GM15510 (cell line): ENCODE data around the gene VAMP4.

Experiments
- POLR2A ChIP-seq: IDR thresholded peaks from 3 replicates; pipeline ENCODE4 v1.6.1; 2011; ENCODE audit warnings: borderline replicate concordance; ENCODE audit not compliant: insufficient read length; ENCODE audit errors: extremely low read depth

The VAMP4 gene

GRCh38 chr1:171670739-171671138, 71.1 kb downstream of the VAMP4 start:
- no peak for TF ChIP-seq POLR2A

- no peak for TF ChIP-seq POLR2A
These were observed 73.5 kb downstream of the VAMP4 start for GRCh38 chr1:171668372-171668771.

- no peak for TF ChIP-seq POLR2A
These were observed 75.6 kb downstream of the VAMP4 start for GRCh38 chr1:171666114-171666769.

- TF ChIP-seq POLR2A: no peak
These were observed 76.9 kb downstream of the VAMP4 start for GRCh38 chr1:171664976-171665375.

DNA sequence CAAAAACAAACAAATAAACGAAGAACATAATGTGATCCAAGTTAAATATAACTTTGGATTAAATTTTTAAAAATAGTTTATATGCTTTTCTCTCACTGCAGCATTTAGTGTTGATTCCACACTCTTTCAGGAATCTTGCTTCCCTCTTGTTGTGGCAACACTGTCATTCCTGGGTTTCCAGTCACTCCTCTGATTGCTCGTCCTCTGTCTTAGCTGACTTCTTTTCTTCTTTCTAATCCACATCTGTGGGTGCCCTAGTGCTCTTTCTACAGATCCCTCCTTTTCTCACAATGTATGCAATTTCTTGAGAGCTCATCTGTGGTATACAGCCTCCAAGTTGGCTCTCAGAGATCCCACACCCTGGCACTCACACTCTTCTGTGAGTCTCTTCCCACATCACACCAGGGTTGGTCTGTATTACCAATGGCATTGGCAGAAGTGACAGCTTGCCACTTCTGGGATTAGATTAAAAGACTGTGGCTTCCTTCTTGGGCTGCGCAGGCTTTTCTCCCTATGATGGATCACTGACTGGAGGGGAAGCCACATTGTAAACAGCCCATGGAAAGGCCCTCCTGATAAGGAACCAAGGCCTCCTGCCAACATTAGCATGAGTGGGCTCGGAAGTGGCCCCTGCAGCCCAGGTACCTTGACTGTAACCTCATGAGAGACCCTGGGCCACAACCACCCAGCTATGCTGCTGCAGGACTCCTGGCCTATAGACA, 77.8 kb downstream of the VAMP4 start:
- TF ChIP-seq POLR2A: no peak

DNA sequence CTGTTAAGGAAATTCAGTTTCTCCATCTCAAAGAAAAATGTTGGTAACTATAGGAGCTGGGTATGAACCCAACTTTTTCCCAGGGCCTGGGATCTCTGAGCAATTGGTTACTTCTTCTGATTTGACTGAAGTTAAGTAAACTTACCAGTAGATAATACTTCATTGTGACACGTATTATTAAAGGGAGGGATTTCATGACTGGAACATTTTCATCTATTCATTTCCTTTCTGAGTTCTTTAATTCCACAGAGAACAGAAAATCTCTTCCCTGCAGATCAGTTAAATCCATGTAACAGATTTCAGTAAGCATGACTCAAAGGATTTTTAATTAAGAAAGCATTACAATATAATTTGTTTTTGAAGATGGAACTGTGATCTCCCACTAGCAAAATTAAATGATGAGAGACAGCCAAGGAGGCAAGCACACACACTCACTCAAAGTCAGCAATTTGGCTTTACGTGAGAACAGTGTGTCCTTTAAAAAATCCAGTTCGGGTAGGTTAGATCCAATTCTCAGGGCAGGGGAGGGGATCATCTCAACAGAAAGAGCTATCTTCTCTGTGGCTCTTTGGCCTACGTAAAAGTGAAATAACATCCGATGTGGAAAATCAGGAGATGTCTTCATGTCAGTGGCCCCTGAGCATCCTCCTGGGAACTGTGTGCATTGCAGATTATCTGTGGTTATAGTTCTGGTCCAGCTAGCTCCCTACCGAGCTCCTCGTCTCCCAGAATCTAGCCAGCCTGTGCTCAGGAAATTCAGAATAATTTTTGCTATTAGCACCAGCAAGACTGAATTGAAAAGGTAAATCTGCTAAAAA, 78.6 kb downstream of the VAMP4 start:
- no peak for TF ChIP-seq POLR2A

- TF ChIP-seq POLR2A: no peak
These were observed 80.7 kb downstream of the VAMP4 start for GRCh38 chr1:171661076-171661650.

DNA sequence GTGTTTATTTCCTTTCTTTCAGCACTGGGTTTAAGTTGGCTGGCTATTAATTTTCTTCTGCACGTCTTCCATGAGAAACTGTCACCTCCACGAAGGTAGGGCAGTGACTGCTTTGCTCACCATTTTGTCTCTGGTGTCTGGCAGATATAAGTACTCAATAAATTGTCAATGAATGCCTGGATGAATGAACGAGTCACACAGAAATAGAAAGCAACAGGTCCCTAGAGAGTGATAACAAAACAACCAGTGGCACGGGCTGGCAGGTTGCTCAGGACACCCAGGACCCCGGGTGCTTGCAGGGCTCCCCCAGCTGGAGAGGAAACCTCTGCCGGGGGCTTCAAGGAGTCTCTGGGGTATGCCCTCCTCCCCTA, 86.1 kb downstream of the VAMP4 start:
- TF ChIP-seq POLR2A: no peak

GRCh38 chr1:171654942-171655745, 86.7 kb downstream of the VAMP4 start:
- no peak for TF ChIP-seq POLR2A

GRCh38 chr1:171654201-171654941, 87.5 kb downstream of the VAMP4 start:
- no peak for TF ChIP-seq POLR2A

- no peak for TF ChIP-seq POLR2A
These were observed 88.1 kb downstream of the VAMP4 start for GRCh38 chr1:171653796-171654195.

DNA sequence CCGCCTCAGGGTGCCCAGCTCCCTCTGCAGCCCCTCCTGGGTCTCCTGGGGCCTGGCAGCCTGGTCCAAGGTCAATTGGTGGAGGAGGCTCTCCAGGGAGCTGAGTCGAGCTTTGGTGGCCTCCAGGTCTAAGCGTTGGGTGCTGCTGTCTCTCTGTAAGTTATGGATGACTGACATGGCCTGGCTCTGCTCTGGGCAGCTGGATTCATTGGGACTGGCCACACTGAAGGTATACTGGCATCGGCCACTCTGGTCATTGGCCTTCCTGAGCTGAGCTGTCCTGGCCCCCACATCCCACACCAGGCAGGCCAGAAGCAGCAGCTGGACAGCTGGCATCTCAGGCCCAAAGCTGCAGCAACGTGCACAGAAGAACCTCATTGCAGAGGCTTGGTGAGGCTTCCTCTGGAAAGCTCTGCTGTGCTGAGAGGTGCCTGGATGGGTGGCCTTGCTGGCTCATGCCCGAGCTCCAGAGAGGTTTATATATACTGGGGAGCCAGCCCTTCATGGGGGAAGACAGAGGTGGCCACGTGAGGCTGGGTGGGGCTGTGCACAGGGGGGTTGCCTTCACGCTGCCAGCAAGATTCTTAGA, 89.5 kb downstream of the VAMP4 start, which contains the start of gene MYOC:
Gene MYOC (minus strand): TSS at position 455 of the 589 bp plus-strand sequence. CDS start 77 bp downstream, at position 378.
- TF ChIP-seq POLR2A: no peak
